Endodermal cell (in vitro differentiated cells): Measurements from ENCODE around the gene TMEM245. TPM values are rescaled to one million over a fixed set of nuclear protein-coding genes. Genes with fewer than 3 reads are reported as not detected.

Experiments used
- DNase-seq: peaks from one replicate; pipeline ENCODE4 v3.0.0-alpha.2; 2017
- H3K27ac ChIP-seq: 2 replicates; pipeline ENCODE4 v1.5.1; 2013; ENCODE audit warnings: mild to moderate bottlenecking, low read depth, low read length, moderate library complexity
- H3K27me3 ChIP-seq: 2 replicates; pipeline ENCODE4 v1.6.1; 2013; ENCODE audit warnings: mild to moderate bottlenecking, low read length, moderate library complexity; ENCODE audit not compliant: insufficient read depth, control insufficient read depth, poor library complexity, severe bottlenecking
- H3K36me3 ChIP-seq: 2 replicates; pipeline ENCODE4 v1.7.0; 2013; ENCODE audit warnings: mild to moderate bottlenecking, low read length, moderate library complexity; ENCODE audit not compliant: control insufficient read depth, insufficient read depth
- H3K4me1 ChIP-seq: one replicate; pipeline ENCODE4 v1.7.0; 2013; ENCODE audit warnings: low read length; ENCODE audit not compliant: control insufficient read depth, insufficient read depth
- H3K4me3 ChIP-seq: 2 replicates; pipeline ENCODE4 v1.5.1; 2013; ENCODE audit warnings: mild to moderate bottlenecking, low read length, moderate library complexity
- H3K9ac ChIP-seq: 2 replicates; pipeline ENCODE4 v1.6.1; 2013; ENCODE audit warnings: mild to moderate bottlenecking, low read length, moderate library complexity; ENCODE audit not compliant: poor library complexity, severe bottlenecking; ENCODE audit errors: extremely low read depth
- H3K9me3 ChIP-seq: 2 replicates; pipeline ENCODE4 v1.6.1; 2013; ENCODE audit warnings: mild to moderate bottlenecking, low read length, moderate library complexity; ENCODE audit not compliant: control insufficient read depth
- H3K27ac Mint-ChIP-seq: 2 replicates; pipeline ENCODE4 v1.8.0; 2020; ENCODE audit warnings: mixed read lengths
- H3K27me3 Mint-ChIP-seq: 2 replicates; pipeline ENCODE4 v1.8.0; 2021; ENCODE audit warnings: mild to moderate bottlenecking, mixed read lengths; ENCODE audit not compliant: insufficient read depth
- H3K36me3 Mint-ChIP-seq: 2 replicates; pipeline ENCODE4 v1.8.0; 2020; ENCODE audit warnings: low read depth, mixed read lengths
- H3K4me1 Mint-ChIP-seq: 2 replicates; pipeline ENCODE4 v1.8.0; 2020; ENCODE audit warnings: mixed read lengths
- H3K4me3 Mint-ChIP-seq: 2 replicates; pipeline ENCODE4 v1.8.0; 2020; ENCODE audit warnings: mild to moderate bottlenecking, moderate library complexity, mixed read lengths
- H3K9me3 Mint-ChIP-seq: 2 replicates; pipeline ENCODE4 v1.8.0; 2020; ENCODE audit warnings: mild to moderate bottlenecking, mixed read lengths
- WGBS, 2 experiments: methylation state at CpG; one replicate each; pipeline versions ENCODE4 v1.1.5 to v1.1.7; 2013; ENCODE audit warnings: missing lambda C conversion rate in 2 of 2, mixed read lengths in 1 of 2; ENCODE audit not compliant: insufficient coverage in 1 of 2, insufficient read length in 1 of 2; 5-methylcytosine and 5-hydroxymethylcytosine counted together
- total RNA-seq, 2 donors: library from RNA; stranded (reverse); fragmentation: NEBNext Ultra II Directional in 1 of 2; extraction: Animal tissue kit (Norgen Biotek cat#: 25700) in 1 of 2; gene quantifications; 2 replicates in 1 of 2; 3 replicates in 1 of 2; pipeline ENCODE4 v1.2.1, GENCODE V29; 2021
- TF ChIP-seq, protein P1 (sequence below): fragments of 200-600 bp; sonication (generic); conservative IDR thresholded peaks from 2 replicates; pipeline ENCODE4 v1.5.0; 2021; ENCODE audit warnings: antibody characterized with exemption, mild to moderate bottlenecking

The TMEM245 gene
- total RNA-seq, 2 donors from 2014 or later: 42.8 to 55.0 TPM

DNA sequence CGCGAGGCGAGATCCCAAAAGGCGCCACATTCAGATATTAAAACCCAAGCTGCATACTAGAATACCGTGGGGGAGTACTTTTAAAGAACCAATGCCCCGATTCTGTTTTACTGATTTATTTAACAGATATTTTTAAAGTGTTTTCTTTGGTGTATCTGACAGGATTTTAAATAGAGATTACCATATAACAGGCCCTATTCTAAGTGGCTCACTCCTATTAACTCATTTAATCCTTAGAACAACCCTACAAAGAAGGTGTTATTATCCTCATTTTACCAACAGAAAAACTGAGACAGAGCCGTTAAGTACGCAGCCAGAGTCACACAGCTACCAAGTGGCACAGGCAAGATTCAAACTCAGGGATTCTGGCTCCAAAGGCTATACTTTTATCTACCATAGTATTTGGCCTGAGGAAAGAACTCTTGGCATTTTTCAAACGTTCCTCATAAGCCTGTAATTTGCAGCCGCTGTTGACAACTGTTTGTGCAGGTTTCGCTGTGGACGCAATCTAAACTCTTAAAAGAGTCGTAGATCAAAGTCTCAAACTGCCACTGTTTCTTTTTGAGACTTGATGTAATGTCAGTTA is 550 bp upstream of the TMEM245 start:
- H3K9ac ChIP-seq: no peak overlapping the region
- WGBS, 2 experiments: 38 to 58% methylated on average over 8 to 13 of the region's 13 CpGs
- H3K9me3 Mint-ChIP-seq: no peaks in the 10 kb centered on the region

DNA sequence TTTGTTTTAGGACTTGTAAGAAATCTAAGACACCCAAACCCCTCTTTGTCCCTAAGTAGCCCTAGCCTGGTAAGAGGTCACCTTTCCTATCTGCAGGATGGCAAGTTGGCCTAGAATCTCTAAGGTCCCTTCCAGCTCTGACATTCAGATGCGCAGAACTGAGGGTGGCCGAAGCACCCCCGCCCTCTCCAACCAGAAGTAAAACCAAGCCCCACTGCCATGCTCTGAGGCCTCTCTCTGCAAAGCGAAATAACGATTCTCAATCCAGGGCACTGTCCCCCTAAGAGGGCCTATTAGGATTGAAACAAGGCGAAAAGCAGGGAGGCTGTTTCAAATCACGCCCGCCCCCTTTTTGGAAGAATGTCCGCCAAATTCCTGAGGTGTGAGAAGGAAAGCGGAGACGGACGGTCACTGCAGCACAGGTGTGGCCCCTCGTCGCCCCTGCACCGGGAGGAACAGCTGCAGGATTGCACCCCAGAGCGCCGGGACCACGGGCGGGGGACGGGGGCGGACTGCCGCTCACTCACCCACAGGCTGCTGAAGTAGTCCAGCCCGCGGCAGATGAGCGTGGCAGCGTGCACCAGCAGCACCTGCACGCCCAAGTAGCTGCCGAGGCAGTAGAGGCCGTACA is 824 bp downstream of the TMEM245 start:
- 0% methylated on average over 5 to 29 of the region's 29 CpGs for WGBS, 2 experiments
- peaks cover 9% of the 10 kb centered on the region for H3K36me3 Mint-ChIP-seq

More for the DNA sequence above, 550 bp upstream of the TMEM245 start:
- Histone ChIP-seq H3K27me3 (no peaks in the 10 kb centered on the region), H3K36me3 (no peaks in the 10 kb centered on the region), H3K27ac (no peak overlapping the region), H3K4me3 (peak overlapping the region; percentile 95), H3K4me1 (peaks cover 13% of the 10 kb centered on the region), H3K9me3 (no peaks in the 10 kb centered on the region)
- Mint-ChIP-seq H3K4me3 (peak overlapping the region; percentile 91), H3K36me3 (peaks cover 9% of the 10 kb centered on the region), H3K27me3 (peaks cover 9% of the 10 kb centered on the region), H3K4me1 (peaks cover 37% of the 10 kb centered on the region), H3K27ac (no peak overlapping the region)
- DNase-seq: peak; percentile 42
- TF ChIP-seq, protein P1, sequence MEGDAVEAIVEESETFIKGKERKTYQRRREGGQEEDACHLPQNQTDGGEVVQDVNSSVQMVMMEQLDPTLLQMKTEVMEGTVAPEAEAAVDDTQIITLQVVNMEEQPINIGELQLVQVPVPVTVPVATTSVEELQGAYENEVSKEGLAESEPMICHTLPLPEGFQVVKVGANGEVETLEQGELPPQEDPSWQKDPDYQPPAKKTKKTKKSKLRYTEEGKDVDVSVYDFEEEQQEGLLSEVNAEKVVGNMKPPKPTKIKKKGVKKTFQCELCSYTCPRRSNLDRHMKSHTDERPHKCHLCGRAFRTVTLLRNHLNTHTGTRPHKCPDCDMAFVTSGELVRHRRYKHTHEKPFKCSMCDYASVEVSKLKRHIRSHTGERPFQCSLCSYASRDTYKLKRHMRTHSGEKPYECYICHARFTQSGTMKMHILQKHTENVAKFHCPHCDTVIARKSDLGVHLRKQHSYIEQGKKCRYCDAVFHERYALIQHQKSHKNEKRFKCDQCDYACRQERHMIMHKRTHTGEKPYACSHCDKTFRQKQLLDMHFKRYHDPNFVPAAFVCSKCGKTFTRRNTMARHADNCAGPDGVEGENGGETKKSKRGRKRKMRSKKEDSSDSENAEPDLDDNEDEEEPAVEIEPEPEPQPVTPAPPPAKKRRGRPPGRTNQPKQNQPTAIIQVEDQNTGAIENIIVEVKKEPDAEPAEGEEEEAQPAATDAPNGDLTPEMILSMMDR: no peak

DNA sequence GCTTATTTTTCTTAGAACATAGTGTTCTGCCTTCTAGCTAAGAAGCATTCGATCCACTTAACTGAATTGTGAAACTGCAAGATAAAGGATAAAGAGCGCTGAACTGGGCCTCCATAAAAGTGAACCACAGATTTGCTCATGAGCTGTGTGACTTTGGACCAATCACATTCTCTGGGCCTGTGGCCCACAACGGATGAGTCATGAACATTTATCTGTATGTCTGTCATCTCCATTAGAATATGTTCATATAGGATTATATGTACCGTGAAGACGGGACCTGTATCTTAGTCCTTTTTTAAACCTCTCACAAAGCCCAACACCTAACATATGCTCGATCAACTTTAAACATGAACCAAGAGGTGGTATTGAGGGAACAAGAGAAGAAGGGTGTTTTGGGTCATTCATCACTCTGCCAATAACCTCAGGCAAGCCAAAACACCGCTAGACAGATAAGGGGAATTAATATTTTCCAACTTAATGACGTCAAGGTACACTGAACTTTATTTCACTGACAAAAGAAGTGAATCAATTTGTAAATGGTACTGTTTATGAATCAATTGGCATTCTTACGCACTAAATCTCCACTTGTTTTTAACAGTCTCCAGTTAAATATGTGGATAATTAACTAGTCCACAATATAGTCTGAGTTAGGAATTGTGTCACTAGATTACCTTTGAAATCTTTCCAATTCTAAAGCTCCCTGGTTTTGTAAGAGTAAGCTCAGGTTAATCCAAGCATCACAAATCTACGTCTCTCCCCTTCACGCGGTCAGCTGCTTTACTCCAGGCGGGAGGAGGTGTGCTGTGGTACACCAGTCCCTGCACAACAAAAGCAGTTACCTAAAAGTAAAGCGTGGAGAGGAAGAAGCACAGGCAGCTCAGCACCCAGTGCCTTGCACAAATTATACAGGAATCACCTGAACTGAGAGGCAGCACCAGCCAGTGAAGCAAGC is 1.6 kb downstream of the TMEM245 start:
- Mint-ChIP-seq H3K4me1 (peaks cover 43% of the 10 kb centered on the region), H3K27me3 (peaks cover 5% of the 10 kb centered on the region), H3K27ac (peak overlapping the region; percentile 95), H3K36me3 (peaks cover 9% of the 10 kb centered on the region), H3K9me3 (no peaks in the 10 kb centered on the region), H3K4me3 (peak overlapping the region; percentile 91)
- Histone ChIP-seq H3K9ac (peak overlapping the region; percentile 66), H3K36me3 (no peaks in the 10 kb centered on the region), H3K4me1 (peaks cover 13% of the 10 kb centered on the region), H3K9me3 (no peaks in the 10 kb centered on the region), H3K4me3 (peak overlapping the region; percentile 95), H3K27ac (no peak overlapping the region), H3K27me3 (no peaks in the 10 kb centered on the region)
- no peak for DNase-seq
- WGBS, 2 experiments: 46 to 55% methylated on average over 10 to 13 of the region's 14 CpGs
- TF ChIP-seq, protein P1: no peak

More for the DNA sequence above, 824 bp downstream of the TMEM245 start:
- Mint-ChIP-seq H3K27ac (peak overlapping the region; percentile 95), H3K27me3 (peaks cover 5% of the 10 kb centered on the region), H3K4me1 (peaks cover 42% of the 10 kb centered on the region), H3K4me3 (peak overlapping the region; percentile 91), H3K9me3 (no peaks in the 10 kb centered on the region)
- Histone ChIP-seq H3K36me3 (no peaks in the 10 kb centered on the region), H3K9ac (peak overlapping the region; percentile 66), H3K4me3 (peak overlapping the region; percentile 95), H3K9me3 (no peaks in the 10 kb centered on the region), H3K4me1 (peaks cover 13% of the 10 kb centered on the region), H3K27me3 (no peaks in the 10 kb centered on the region), H3K27ac (peak overlapping the region; percentile 93)
- peak; percentile 83 for DNase-seq
- TF ChIP-seq, protein P1: no peak
